ENCODE results near the gene MIAT.

- TF ChIP-seq CTCF (IDR thresholded peaks at IDR 0.05) (no peak), POLR2A (IDR thresholded peaks at IDR 0.05) (no peak), EP300 (IDR thresholded peaks at IDR 0.05) (no peak)
These were observed 40.7 kb upstream of the MIAT start for GRCh38 chr22:26616650-26617049.
